Smooth muscle cell (in vitro differentiated cells): ENCODE results near the gene FAM114A1. TPM values are rescaled to one million over a fixed set of nuclear protein-coding genes. Genes with fewer than 3 reads are reported as not detected.

Experiments used
- DNase-seq: peaks from one replicate; lab custom pipeline; 2025; ENCODE audit not compliant: unreplicated experiment; lab: John Stamatoyannopoulos, UW
- H2AFZ ChIP-seq: fragments of 200-600 bp; sonication (generic); 2 replicates; pipeline ENCODE4 v1.6.0; 2016; ENCODE audit warnings: antibody characterized with exemption, low read depth, mild to moderate bottlenecking
- H3F3A ChIP-seq: fragments of 200-600 bp; sonication (generic); 2 replicates; pipeline ENCODE4 v1.6.0; 2017; ENCODE audit warnings: antibody characterized with exemption, low read depth
- H3K27ac ChIP-seq: fragments of 200-600 bp; sonication (generic); 2 replicates; pipeline ENCODE4 v1.5.1; 2016; ENCODE audit warnings: low read depth, mild to moderate bottlenecking
- H3K27me3 ChIP-seq: fragments of 200-600 bp; sonication (generic); 2 replicates; pipeline ENCODE4 v1.6.1; 2016; ENCODE audit warnings: low read depth, mild to moderate bottlenecking
- H3K36me3 ChIP-seq: fragments of 200-600 bp; sonication (generic); 2 replicates; pipeline ENCODE4 v1.5.1; 2016; ENCODE audit warnings: low read depth
- H3K4me1 ChIP-seq: fragments of 200-600 bp; sonication (generic); 2 replicates; pipeline ENCODE4 v1.5.1; 2016; ENCODE audit warnings: low read depth
- H3K4me2 ChIP-seq: fragments of 200-600 bp; sonication (generic); 2 replicates; pipeline ENCODE4 v1.6.0; 2016; ENCODE audit warnings: mild to moderate bottlenecking
- H3K4me3 ChIP-seq: fragments of 200-600 bp; sonication (generic); 2 replicates; pipeline ENCODE4 v1.5.1; 2016; ENCODE audit warnings: mild to moderate bottlenecking
- H3K79me2 ChIP-seq: fragments of 200-600 bp; sonication (generic); 2 replicates; pipeline ENCODE4 v1.6.0; 2016; ENCODE audit warnings: low read depth, mild to moderate bottlenecking
- H3K9ac ChIP-seq: fragments of 200-600 bp; sonication (generic); 2 replicates; pipeline ENCODE4 v1.6.0; 2016; ENCODE audit warnings: low read depth
- H3K9me3 ChIP-seq: fragments of 200-600 bp; sonication (generic); replicated peaks from 2 replicates; pipeline ENCODE4 v1.5.1; 2016; ENCODE audit warnings: low read depth
- H4K20me1 ChIP-seq: fragments of 200-600 bp; sonication (generic); 2 replicates; pipeline ENCODE4 v1.6.0; 2016; ENCODE audit warnings: low read depth
- WGBS: methylation state at CpG from one replicate; pipeline ENCODE4 v1.1.7; 2016; ENCODE audit warnings: low lambda C conversion rate; 5-methylcytosine and 5-hydroxymethylcytosine counted together
- polyA plus RNA-seq: library from polyadenylated mRNA; unstranded; fragments of >200 nt; fragmentation: Nextera tagmentation; extraction: Ambion mirVana; gene quantifications from 2 replicates; pipeline ENCODE4 v1.2.1, GENCODE V29; 2016
- total RNA-seq: library from RNA; depleted of rRNA; stranded (reverse); fragments of >200 nt; gene quantifications from 2 replicates; pipeline ENCODE4 v1.2.3, GENCODE V29; 2014
- TF ChIP-seq, protein P1 (sequence below): fragments of 200-600 bp; sonication (generic); IDR thresholded peaks from 2 replicates; pipeline ENCODE4 v1.5.1; 2017; ENCODE audit warnings: borderline replicate concordance, mild to moderate bottlenecking, antibody characterized with exemption; ENCODE audit not compliant: insufficient read depth, poor library complexity, severe bottlenecking

The FAM114A1 gene
- total and polyA plus RNA-seq, 2 experiments from 2014 or later, result 213 to 226 TPM

- H2AFZ ChIP-seq, result no peak overlapping the region
- DNase-seq, result no peak
- TF ChIP-seq, protein P1, sequence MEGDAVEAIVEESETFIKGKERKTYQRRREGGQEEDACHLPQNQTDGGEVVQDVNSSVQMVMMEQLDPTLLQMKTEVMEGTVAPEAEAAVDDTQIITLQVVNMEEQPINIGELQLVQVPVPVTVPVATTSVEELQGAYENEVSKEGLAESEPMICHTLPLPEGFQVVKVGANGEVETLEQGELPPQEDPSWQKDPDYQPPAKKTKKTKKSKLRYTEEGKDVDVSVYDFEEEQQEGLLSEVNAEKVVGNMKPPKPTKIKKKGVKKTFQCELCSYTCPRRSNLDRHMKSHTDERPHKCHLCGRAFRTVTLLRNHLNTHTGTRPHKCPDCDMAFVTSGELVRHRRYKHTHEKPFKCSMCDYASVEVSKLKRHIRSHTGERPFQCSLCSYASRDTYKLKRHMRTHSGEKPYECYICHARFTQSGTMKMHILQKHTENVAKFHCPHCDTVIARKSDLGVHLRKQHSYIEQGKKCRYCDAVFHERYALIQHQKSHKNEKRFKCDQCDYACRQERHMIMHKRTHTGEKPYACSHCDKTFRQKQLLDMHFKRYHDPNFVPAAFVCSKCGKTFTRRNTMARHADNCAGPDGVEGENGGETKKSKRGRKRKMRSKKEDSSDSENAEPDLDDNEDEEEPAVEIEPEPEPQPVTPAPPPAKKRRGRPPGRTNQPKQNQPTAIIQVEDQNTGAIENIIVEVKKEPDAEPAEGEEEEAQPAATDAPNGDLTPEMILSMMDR, result no peak
- no peak overlapping the region for H3K4me3 ChIP-seq
- no peaks in the 10 kb centered on the region for H3K79me2 ChIP-seq
- H3F3A ChIP-seq, result no peaks in the 10 kb centered on the region
- H4K20me1 ChIP-seq, result peaks cover 22% of the 10 kb centered on the region
- no peaks in the 10 kb centered on the region for H3K9me3 ChIP-seq
- H3K27me3 ChIP-seq, result no peaks in the 10 kb centered on the region
- no peaks in the 10 kb centered on the region for H3K4me1 ChIP-seq
- WGBS, result 90% methylated on average over 8 of the region's 8 CpGs
- H3K27ac ChIP-seq, result no peak overlapping the region
- no peak overlapping the region for H3K4me2 ChIP-seq
- no peak overlapping the region for H3K9ac ChIP-seq
- H3K36me3 ChIP-seq, result peaks cover 42% of the 10 kb centered on the region
These were observed 49.9 kb downstream of the FAM114A1 start for GRCh38 chr4:38917481-38918025.

- H3K27ac ChIP-seq, result no peak overlapping the region
- no peak overlapping the region for H3K9ac ChIP-seq
- TF ChIP-seq, protein P1, result no peak
- H3K4me2 ChIP-seq, result no peak overlapping the region
- no peaks in the 10 kb centered on the region for H3F3A ChIP-seq
- H3K27me3 ChIP-seq, result no peaks in the 10 kb centered on the region
- no peak overlapping the region for H3K4me3 ChIP-seq
- WGBS, result over 99% methylated on average over 3 of the region's 3 CpGs
- no peaks in the 10 kb centered on the region for H3K79me2 ChIP-seq
- no peak overlapping the region for H2AFZ ChIP-seq
- no peak for DNase-seq
- peaks cover 2% of the 10 kb centered on the region for H3K4me1 ChIP-seq
- H4K20me1 ChIP-seq, result peaks cover 32% of the 10 kb centered on the region
- H3K36me3 ChIP-seq, result peaks cover 32% of the 10 kb centered on the region
- H3K9me3 ChIP-seq, result no peaks in the 10 kb centered on the region
These were observed 51.9 kb downstream of the FAM114A1 start for GRCh38 chr4:38919494-38919893.

DNA sequence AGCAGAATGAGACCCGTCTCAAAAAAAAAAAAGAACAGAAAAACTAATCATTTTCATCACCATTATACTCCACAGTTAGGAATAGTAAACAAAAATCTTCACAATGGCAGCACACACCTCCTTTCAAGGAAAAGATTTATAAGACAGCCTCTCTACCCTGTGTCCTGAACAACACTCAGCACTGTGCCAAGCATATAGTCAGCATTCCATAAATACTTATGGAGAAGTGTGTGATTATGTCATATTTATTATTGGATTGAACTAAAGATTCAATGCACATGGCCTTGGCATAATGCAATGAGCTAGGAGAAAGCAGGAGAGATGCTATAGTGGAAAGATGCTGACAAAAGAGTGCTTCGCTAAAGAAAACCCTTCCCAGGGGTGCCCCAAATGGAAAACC, 52.6 kb downstream of the FAM114A1 start:
- 100% methylated on average over 2 of the region's 2 CpGs for WGBS
- H3K27ac ChIP-seq, result no peak overlapping the region
- no peak for DNase-seq
- H3K4me1 ChIP-seq, result peaks cover 2% of the 10 kb centered on the region
- H4K20me1 ChIP-seq, result peaks cover 36% of the 10 kb centered on the region
- no peaks in the 10 kb centered on the region for H3F3A ChIP-seq
- H3K9ac ChIP-seq, result no peak overlapping the region
- no peaks in the 10 kb centered on the region for H3K27me3 ChIP-seq
- no peak overlapping the region for H2AFZ ChIP-seq
- H3K36me3 ChIP-seq, result peaks cover 32% of the 10 kb centered on the region
- TF ChIP-seq, protein P1, result no peak
- no peaks in the 10 kb centered on the region for H3K79me2 ChIP-seq
- no peak overlapping the region for H3K4me2 ChIP-seq
- no peaks in the 10 kb centered on the region for H3K9me3 ChIP-seq
- H3K4me3 ChIP-seq, result no peak overlapping the region

DNA sequence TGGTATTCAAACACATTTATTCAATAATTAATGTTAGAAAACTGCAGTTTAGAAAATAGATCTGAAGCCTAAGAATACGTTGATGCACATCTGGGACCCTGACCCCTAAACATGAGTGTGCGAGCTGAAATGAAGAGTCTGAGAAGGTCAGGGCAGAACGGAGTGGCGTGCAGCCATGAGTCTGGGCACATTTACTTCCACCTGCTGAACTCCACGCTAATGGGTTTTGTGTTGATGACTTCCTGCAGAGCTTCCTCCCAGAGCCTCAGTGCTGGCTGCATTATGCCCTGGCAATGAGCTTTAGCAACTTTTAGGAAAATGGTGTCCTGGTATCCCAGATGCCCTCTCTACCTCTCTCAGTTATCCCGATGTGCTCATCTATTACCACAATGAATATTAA, 53.1 kb downstream of the FAM114A1 start:
- TF ChIP-seq, protein P1, result no peak
- WGBS, result 98% methylated on average over 6 of the region's 6 CpGs
- DNase-seq, result no peak
- H3K27ac ChIP-seq, result no peak overlapping the region
- peaks cover 2% of the 10 kb centered on the region for H3K4me1 ChIP-seq
- peaks cover 32% of the 10 kb centered on the region for H3K36me3 ChIP-seq
- H3K9ac ChIP-seq, result no peak overlapping the region
- peaks cover 36% of the 10 kb centered on the region for H4K20me1 ChIP-seq
- no peaks in the 10 kb centered on the region for H3K27me3 ChIP-seq
- no peaks in the 10 kb centered on the region for H3K79me2 ChIP-seq
- H3K9me3 ChIP-seq, result no peaks in the 10 kb centered on the region
- no peak overlapping the region for H3K4me2 ChIP-seq
- no peak overlapping the region for H2AFZ ChIP-seq
- no peak overlapping the region for H3K4me3 ChIP-seq
- no peaks in the 10 kb centered on the region for H3F3A ChIP-seq
